Liver (tissue), 9 donors: Measurements from ENCODE around the gene BID. TPM values are rescaled to one million over a fixed set of nuclear protein-coding genes. Genes with fewer than 3 reads are reported as not detected.

ENCODE experiments used
- DNase-seq: peaks from one replicate; pipeline ENCODE4 v3.0.0-alpha.2; 2017; ENCODE audit warnings: low spot score
- H3K27ac ChIP-seq, 2 donors: one replicate each; pipeline ENCODE4 v1.7.0; 2013; ENCODE audit warnings: inconsistent platforms in 2 of 2, low read length in 2 of 2, control low read depth in 1 of 2, low read depth in 1 of 2, mild to moderate bottlenecking in 1 of 2
- H3K27me3 ChIP-seq, 4 donors: one replicate each; pipeline versions ENCODE4 v1.6.1 to v1.7.0; 2013; ENCODE audit warnings: low read length in 3 of 4, inconsistent platforms in 1 of 4, mild to moderate bottlenecking in 1 of 4, moderate library complexity in 1 of 4; ENCODE audit not compliant: control insufficient read depth in 4 of 4, insufficient read depth in 4 of 4
- H3K36me3 ChIP-seq, 4 donors: one replicate each; pipeline versions ENCODE4 v1.6.1 to v1.7.0; 2013; ENCODE audit warnings: low read length in 3 of 4, mild to moderate bottlenecking in 3 of 4, low read depth in 1 of 4, moderate library complexity in 1 of 4; ENCODE audit not compliant: control insufficient read depth in 4 of 4, insufficient read depth in 3 of 4
- H3K4me1 ChIP-seq, 4 donors: one replicate each; pipeline versions ENCODE4 v1.6.1 to v1.7.0; 2013; ENCODE audit warnings: low read length in 3 of 4, mild to moderate bottlenecking in 3 of 4, moderate library complexity in 1 of 4; ENCODE audit not compliant: control insufficient read depth in 4 of 4, insufficient read depth in 4 of 4
- H3K4me3 ChIP-seq, 3 donors: one replicate each; pipeline versions ENCODE4 v1.6.1 to v1.7.0; 2013; ENCODE audit warnings: low read length in 3 of 3, control low read depth in 1 of 3, low read depth in 1 of 3, mild to moderate bottlenecking in 1 of 3
- H3K9ac ChIP-seq, 2 donors: one replicate each; pipeline ENCODE4 v1.7.0; 2013; ENCODE audit warnings: low read length in 2 of 2, mild to moderate bottlenecking in 2 of 2, moderate library complexity in 2 of 2, control low read depth in 1 of 2, low read depth in 1 of 2
- H3K9me3 ChIP-seq, 4 donors: one replicate each; pipeline versions ENCODE4 v1.6.1 to v1.7.0; 2013; ENCODE audit warnings: low read length in 3 of 4; ENCODE audit not compliant: control insufficient read depth in 4 of 4
- ATF3 ChIP-seq: IDR thresholded peaks from 2 replicates; pipeline ENCODE4 v1.6.1; 2016; ENCODE audit warnings: antibody characterized with exemption
- CTCF ChIP-seq: fragments of 150-350 bp; IDR thresholded peaks from 2 replicates; pipeline ENCODE4 v1.5.1; 2017; ENCODE audit warnings: improper control_type of control experiment, low read depth, low read length; ENCODE audit not compliant: missing input control
- FOXA1 ChIP-seq: IDR thresholded peaks from 2 replicates; pipeline ENCODE4 v1.6.1; 2016; ENCODE audit warnings: antibody characterized with exemption
- FOXA2 ChIP-seq: IDR thresholded peaks from 2 replicates; pipeline ENCODE4 v1.6.1; 2016; ENCODE audit warnings: antibody characterized with exemption
- GABPA ChIP-seq, 2 donors: IDR thresholded peaks in 1 of 2; conservative IDR thresholded peaks in 1 of 2; 2 replicates each; pipeline ENCODE4 v1.6.1; 2016; ENCODE audit warnings: antibody characterized with exemption in 2 of 2, mild to moderate bottlenecking in 1 of 2, moderate library complexity in 1 of 2
- HNF4A ChIP-seq, 2 donors: conservative IDR thresholded peaks; 2 replicates each; pipeline ENCODE4 v1.6.1; 2016; ENCODE audit warnings: antibody characterized with exemption in 2 of 2, mild to moderate bottlenecking in 2 of 2
- HNF4G ChIP-seq: IDR thresholded peaks from 2 replicates; pipeline ENCODE4 v1.6.1; 2016; ENCODE audit warnings: antibody characterized with exemption
- JUND ChIP-seq, 2 donors: IDR thresholded peaks; 2 replicates each; pipeline ENCODE4 v1.6.1; 2016; ENCODE audit warnings: antibody characterized with exemption in 2 of 2
- MAX ChIP-seq: IDR thresholded peaks from 2 replicates; pipeline ENCODE4 v1.6.1; 2016; ENCODE audit warnings: antibody characterized with exemption
- NR2F2 ChIP-seq: IDR thresholded peaks from 2 replicates; pipeline ENCODE4 v1.6.1; 2016; ENCODE audit warnings: antibody characterized with exemption
- RAD21 ChIP-seq, 2 donors: IDR thresholded peaks; 2 replicates each; pipeline ENCODE4 v1.6.1; 2016; ENCODE audit warnings: antibody characterized with exemption in 2 of 2, mild to moderate bottlenecking in 2 of 2
- RXRA ChIP-seq, 2 donors: IDR thresholded peaks; 2 replicates each; pipeline ENCODE4 v1.6.1; 2017 to 2018; ENCODE audit warnings: antibody characterized with exemption in 2 of 2, mild to moderate bottlenecking in 1 of 2
- SP1 ChIP-seq: IDR thresholded peaks from 2 replicates; pipeline ENCODE4 v1.6.1; 2018; ENCODE audit warnings: antibody characterized with exemption, mild to moderate bottlenecking
- YY1 ChIP-seq: IDR thresholded peaks from 2 replicates; pipeline ENCODE4 v1.6.1; 2016; ENCODE audit warnings: antibody characterized with exemption, mild to moderate bottlenecking
- ZBTB33 ChIP-seq: IDR thresholded peaks from 2 replicates; pipeline ENCODE4 v1.6.1; 2016; ENCODE audit warnings: antibody characterized with exemption
- WGBS: extraction: QIAGEN DNeasy Blood & Tissue Kit; methylation state at CpG from one replicate; pipeline ENCODE4 v1.1.7; 2013; 5-methylcytosine and 5-hydroxymethylcytosine counted together
- polyA plus RNA-seq, 2 donors: library from polyadenylated mRNA; stranded (reverse) in 1 of 2; unstranded in 1 of 2; fragments of 200-250 nt in 1 of 2; fragments of >200 nt in 1 of 2; fragmentation: Nextera tagmentation in 1 of 2; extraction: Ambion mirVana in 1 of 2; gene quantifications; one replicate each; pipeline versions ENCODE4 v1.2.1 to v1.2.3, GENCODE V29; 2013 to 2015
- total RNA-seq, 2 donors: library from RNA; depleted of rRNA; stranded (reverse); fragments of >200 nt; gene quantifications; one replicate each; pipeline ENCODE4 v1.2.3, GENCODE V29; 2014
- donor health status: healthy.
- donor health status: healthy.
- donor health status: healthy.
- donor health status: healthy.
- donor health status: healthy.

The BID gene
- total and polyA plus RNA-seq, 4 donors, result 28.7 to 66.9 (median 52.6) TPM

- H3K27me3 ChIP-seq, result no peaks in the 10 kb centered on the region
- no peak overlapping the region for H3K27ac ChIP-seq
- 93% methylated on average over 25 of the region's 25 CpGs for WGBS
- H3K9ac ChIP-seq, result no peak overlapping the region
- H3K9me3 ChIP-seq, result no peaks in the 10 kb centered on the region
- H3K36me3 ChIP-seq, result peaks cover 3 to 20% (median 6%) of the 10 kb centered on the region in 4 donors
- DNase-seq, result no peak
- peaks cover 0 to 20% (median 7%) of the 10 kb centered on the region in 4 donors for H3K4me1 ChIP-seq
- H3K4me3 ChIP-seq, result no peak overlapping the region
- TF ChIP-seq RXRA (IDR thresholded peaks at IDR 0.05), result no peak
- TF ChIP-seq FOXA2, result no peak
- no peak for TF ChIP-seq RAD21 (IDR thresholded peaks at IDR 0.05)
- no peak for TF ChIP-seq YY1
- TF ChIP-seq SP1, result no peak
- TF ChIP-seq ZBTB33, result no peak
- TF ChIP-seq ATF3, result no peak
- TF ChIP-seq FOXA1, result no peak
- TF ChIP-seq MAX, result no peak
- TF ChIP-seq NR2F2, result no peak
- no peak for TF ChIP-seq JUND (IDR thresholded peaks at IDR 0.05)
- TF ChIP-seq HNF4G, result no peak
- TF ChIP-seq HNF4A (conservative IDR thresholded peaks at IDR 0.05), result no peak
Measured at GRCh38 chr22:17794726-17795542, 20.7 kb upstream of the BID start.

- Histone ChIP-seq H3K9ac (no peak overlapping the region), H3K27me3 (no peaks in the 10 kb centered on the region), H3K36me3 (peaks cover 4 to 32% (median 8%) of the 10 kb centered on the region in 4 donors), H3K4me3 (no peak overlapping the region), H3K27ac (no peak overlapping the region), H3K4me1 (peaks cover 0 to 14% (median 5%) of the 10 kb centered on the region in 4 donors), H3K9me3 (no peaks in the 10 kb centered on the region)
- DNase-seq, result no peak
- WGBS, result 91% methylated on average over 29 of the region's 29 CpGs
- TF ChIP-seq HNF4G (no peak), SP1 (no peak), GABPA (IDR thresholded peaks at IDR 0.05 in 1 of 2, conservative IDR thresholded peaks at IDR 0.05 in 1 of 2) (no peak), NR2F2 (no peak), RXRA (IDR thresholded peaks at IDR 0.05) (no peak)
Measured at GRCh38 chr22:17792854-17793434, 18.7 kb upstream of the BID start.

- Histone ChIP-seq H3K4me3 (no peak overlapping the region), H3K36me3 (peaks cover 4 to 32% (median 8%) of the 10 kb centered on the region in 4 donors), H3K27me3 (no peaks in the 10 kb centered on the region), H3K9ac (no peak overlapping the region), H3K9me3 (no peaks in the 10 kb centered on the region), H3K27ac (no peak overlapping the region), H3K4me1 (peaks cover 0 to 19% (median 7%) of the 10 kb centered on the region in 4 donors)
- TF ChIP-seq JUND (IDR thresholded peaks at IDR 0.05), result no peak
- TF ChIP-seq ZBTB33, result no peak
- no peak for TF ChIP-seq FOXA2
- TF ChIP-seq RAD21 (IDR thresholded peaks at IDR 0.05), result no peak
- TF ChIP-seq RXRA (IDR thresholded peaks at IDR 0.05), result no peak
- TF ChIP-seq SP1, result no peak
- TF ChIP-seq FOXA1, result no peak
- no peak for TF ChIP-seq ATF3
- TF ChIP-seq HNF4G, result no peak
- no peak for TF ChIP-seq GABPA (IDR thresholded peaks at IDR 0.05 in 1 of 2, conservative IDR thresholded peaks at IDR 0.05 in 1 of 2)
- TF ChIP-seq NR2F2, result no peak
- TF ChIP-seq CTCF, result no peak
- no peak for DNase-seq
- 88% methylated on average over 5 of the region's 5 CpGs for WGBS
Measured at GRCh38 chr22:17792299-17792698, 18.0 kb upstream of the BID start.
